Endothelial cell (in vitro differentiated cells): ENCODE data around the gene ATXN2L. TPM values are rescaled to one million over a fixed set of nuclear protein-coding genes. Genes with fewer than 3 reads are reported as not detected.

Source experiments
- DNase-seq: peaks from one replicate; pipeline ENCODE4 v3.0.0; 2021; ENCODE audit warnings: low spot score
- H3K27ac Mint-ChIP-seq: one replicate; pipeline ENCODE4 v1.8.0; 2021; ENCODE audit warnings: mixed read lengths, inconsistent platforms; ENCODE audit not compliant: unreplicated experiment
- H3K27me3 Mint-ChIP-seq: one replicate; pipeline ENCODE4 v1.8.0; 2021; ENCODE audit warnings: mild to moderate bottlenecking, moderate library complexity, mixed read lengths, inconsistent platforms; ENCODE audit not compliant: unreplicated experiment
- H3K36me3 Mint-ChIP-seq: one replicate; pipeline ENCODE4 v1.8.0; 2021; ENCODE audit warnings: mild to moderate bottlenecking, low read depth, mixed read lengths, inconsistent platforms; ENCODE audit not compliant: unreplicated experiment
- H3K4me1 Mint-ChIP-seq: one replicate; pipeline ENCODE4 v1.8.0; 2021; ENCODE audit warnings: mild to moderate bottlenecking, mixed read lengths, inconsistent platforms; ENCODE audit not compliant: unreplicated experiment
- H3K4me3 Mint-ChIP-seq: one replicate; pipeline ENCODE4 v1.8.0; 2021; ENCODE audit warnings: mild to moderate bottlenecking, mixed read lengths, inconsistent platforms; ENCODE audit not compliant: unreplicated experiment
- H3K9me3 Mint-ChIP-seq: one replicate; pipeline ENCODE4 v1.8.0; 2021; ENCODE audit warnings: mixed read lengths, inconsistent platforms; ENCODE audit not compliant: unreplicated experiment
- total RNA-seq: library from RNA; stranded (reverse); fragmentation: NEBNext Ultra II Directional; extraction: Animal tissue kit (Norgen Biotek cat#: 25700); gene quantifications from one replicate; pipeline ENCODE4 v1.2.1, GENCODE V29; 2021; ENCODE audit not compliant: unreplicated experiment
- TF ChIP-seq, protein P1 (sequence below): fragments of 200-600 bp; sonication (generic); IDR thresholded peaks from one replicate; pipeline ENCODE4 v1.5.0; 2021; ENCODE audit warnings: antibody characterized with exemption; ENCODE audit not compliant: unreplicated experiment

The ATXN2L gene
- total RNA-seq, 1 donor from 2014 or later, result 184 TPM

DNA sequence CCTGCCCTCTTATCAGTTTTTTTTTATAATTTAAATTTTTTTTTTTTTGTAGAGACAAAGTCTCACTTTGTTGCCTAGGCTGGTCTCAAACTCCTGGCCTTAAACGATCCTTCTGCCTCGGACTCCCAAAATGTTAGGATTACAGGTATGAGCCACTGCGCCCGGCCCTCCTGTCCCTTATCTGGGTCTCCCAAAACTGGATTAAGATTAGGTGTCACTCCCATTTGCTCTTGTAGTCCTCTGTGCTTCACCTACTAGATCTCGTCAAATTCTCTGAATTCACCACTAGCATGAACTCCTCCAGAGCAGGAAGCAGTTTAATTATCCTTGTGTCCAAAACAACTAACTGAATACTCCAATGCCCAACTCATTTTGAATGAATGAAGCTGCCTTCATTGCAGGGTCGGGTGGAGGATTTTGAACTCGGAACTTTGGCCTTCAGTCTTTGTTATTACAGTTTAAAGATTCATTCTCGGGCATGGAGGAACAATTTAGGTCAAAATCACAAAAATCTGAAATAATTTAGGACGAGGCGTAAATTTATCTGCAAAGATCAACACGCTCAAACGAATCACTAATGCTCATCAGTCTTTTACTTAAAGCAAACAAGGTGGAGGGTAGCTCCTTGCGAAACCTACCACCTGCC, 802 bp upstream of the ATXN2L start:
- H3K4me1 Mint-ChIP-seq, result peaks cover 10% of the 10 kb centered on the region
- H3K27me3 Mint-ChIP-seq, result peaks cover 14% of the 10 kb centered on the region
- H3K4me3 Mint-ChIP-seq, result peak overlapping the region; percentile 95
- TF ChIP-seq, protein P1, sequence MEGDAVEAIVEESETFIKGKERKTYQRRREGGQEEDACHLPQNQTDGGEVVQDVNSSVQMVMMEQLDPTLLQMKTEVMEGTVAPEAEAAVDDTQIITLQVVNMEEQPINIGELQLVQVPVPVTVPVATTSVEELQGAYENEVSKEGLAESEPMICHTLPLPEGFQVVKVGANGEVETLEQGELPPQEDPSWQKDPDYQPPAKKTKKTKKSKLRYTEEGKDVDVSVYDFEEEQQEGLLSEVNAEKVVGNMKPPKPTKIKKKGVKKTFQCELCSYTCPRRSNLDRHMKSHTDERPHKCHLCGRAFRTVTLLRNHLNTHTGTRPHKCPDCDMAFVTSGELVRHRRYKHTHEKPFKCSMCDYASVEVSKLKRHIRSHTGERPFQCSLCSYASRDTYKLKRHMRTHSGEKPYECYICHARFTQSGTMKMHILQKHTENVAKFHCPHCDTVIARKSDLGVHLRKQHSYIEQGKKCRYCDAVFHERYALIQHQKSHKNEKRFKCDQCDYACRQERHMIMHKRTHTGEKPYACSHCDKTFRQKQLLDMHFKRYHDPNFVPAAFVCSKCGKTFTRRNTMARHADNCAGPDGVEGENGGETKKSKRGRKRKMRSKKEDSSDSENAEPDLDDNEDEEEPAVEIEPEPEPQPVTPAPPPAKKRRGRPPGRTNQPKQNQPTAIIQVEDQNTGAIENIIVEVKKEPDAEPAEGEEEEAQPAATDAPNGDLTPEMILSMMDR, result no peak
- H3K27ac Mint-ChIP-seq, result peak overlapping the region; percentile 90
- H3K9me3 Mint-ChIP-seq, result no peaks in the 10 kb centered on the region
- H3K36me3 Mint-ChIP-seq, result peaks cover 21% of the 10 kb centered on the region
- DNase-seq, result no peak

DNA sequence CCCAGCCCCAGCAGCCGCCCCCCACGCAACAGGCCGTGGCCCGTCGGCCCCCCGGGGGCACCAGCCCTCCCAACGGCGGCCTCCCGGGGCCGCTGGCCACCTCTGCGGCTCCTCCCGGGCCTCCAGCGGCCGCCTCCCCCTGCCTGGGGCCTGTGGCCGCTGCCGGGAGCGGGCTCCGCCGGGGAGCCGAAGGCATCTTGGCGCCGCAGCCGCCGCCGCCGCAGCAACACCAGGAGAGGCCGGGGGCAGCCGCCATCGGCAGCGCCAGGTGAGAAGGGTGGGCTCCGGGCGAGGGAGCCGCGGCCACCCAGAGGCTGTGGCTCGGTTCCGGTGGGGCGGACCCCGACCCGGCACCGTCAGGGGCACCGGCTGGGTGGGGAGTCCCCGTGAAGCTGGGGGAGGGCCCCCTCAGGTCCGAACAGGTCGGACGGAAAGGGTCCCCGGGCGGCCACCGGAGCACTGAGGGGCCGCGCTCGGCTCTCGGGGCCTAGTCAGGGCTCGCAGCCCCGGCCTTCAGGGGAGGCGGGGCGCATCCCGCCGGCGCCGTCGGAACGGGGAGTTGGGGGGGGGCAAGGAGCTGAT, 583 bp downstream of the ATXN2L start:
- H3K4me3 Mint-ChIP-seq, result peak overlapping the region; percentile 98
- no peak overlapping the region for H3K27ac Mint-ChIP-seq
- TF ChIP-seq, protein P1, result no peak
- peaks cover 10% of the 10 kb centered on the region for H3K4me1 Mint-ChIP-seq
- H3K36me3 Mint-ChIP-seq, result peaks cover 29% of the 10 kb centered on the region
- H3K27me3 Mint-ChIP-seq, result peaks cover 14% of the 10 kb centered on the region
- peak; percentile 42 for DNase-seq
- H3K9me3 Mint-ChIP-seq, result no peaks in the 10 kb centered on the region

DNA sequence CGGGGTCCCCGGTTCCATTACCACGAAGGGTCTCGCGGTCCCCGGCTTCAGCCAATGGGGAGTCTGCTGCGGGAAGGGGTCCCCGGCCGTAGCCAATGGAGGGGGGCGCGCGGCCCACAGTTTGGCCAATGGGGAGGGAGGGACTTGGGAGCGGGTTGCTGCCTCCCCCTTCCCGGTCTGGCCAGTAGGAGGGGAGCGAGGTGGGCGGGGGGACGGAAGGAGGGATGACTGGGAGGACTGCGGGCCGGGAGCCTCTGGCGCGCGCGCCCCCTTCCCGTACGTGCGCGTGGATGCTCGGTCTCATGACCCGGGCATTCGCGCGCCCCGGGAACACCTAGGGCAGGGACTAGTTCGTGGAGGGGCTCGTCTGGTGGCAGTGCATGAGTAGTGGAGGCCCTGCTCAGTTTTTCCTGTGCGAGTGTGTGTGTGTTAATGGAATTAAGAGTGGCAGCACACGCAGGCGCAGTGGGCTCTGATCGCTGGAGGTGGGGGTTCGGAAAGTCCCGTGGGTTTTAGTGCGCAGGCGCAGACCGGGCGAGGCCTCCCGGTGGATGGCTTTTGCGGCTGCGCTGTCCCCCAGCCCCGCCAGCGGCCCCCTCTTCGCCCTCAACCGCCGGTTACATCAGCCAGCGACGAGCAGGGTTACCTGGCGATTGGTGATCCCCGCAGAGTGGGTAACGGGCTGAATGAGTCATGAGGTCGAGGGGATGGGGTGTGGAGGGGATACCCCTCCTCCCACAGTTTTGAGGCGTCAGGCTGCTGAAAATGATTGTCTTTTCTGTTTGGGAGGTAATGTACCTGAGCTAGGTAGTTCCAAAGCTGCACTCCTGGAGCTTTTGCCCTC, 1.3 kb downstream of the ATXN2L start:
- Mint-ChIP-seq H3K27me3 (peaks cover 14% of the 10 kb centered on the region), H3K4me3 (peak overlapping the region; percentile 98), H3K4me1 (peaks cover 10% of the 10 kb centered on the region), H3K27ac (peak overlapping the region; percentile 92), H3K36me3 (peaks cover 32% of the 10 kb centered on the region), H3K9me3 (no peaks in the 10 kb centered on the region)
- TF ChIP-seq, protein P1, result no peak
- peak; percentile 97 for DNase-seq

DNA sequence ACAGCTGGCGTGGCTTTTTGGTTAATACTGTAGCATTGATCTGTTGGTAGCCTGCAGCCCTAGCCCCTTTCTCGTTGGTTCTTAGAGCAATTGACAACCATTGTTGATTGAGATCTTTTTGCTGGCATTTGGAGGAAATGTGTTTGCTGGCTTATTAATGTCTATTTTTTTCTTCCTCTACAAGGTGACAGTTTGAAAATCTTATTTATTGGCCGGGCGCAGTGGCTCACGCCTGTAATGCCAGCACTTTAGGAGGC, 1.8 kb downstream of the ATXN2L start:
- H3K36me3 Mint-ChIP-seq, result peaks cover 37% of the 10 kb centered on the region
- TF ChIP-seq, protein P1, result no peak
- H3K4me1 Mint-ChIP-seq, result peaks cover 10% of the 10 kb centered on the region
- peak overlapping the region; percentile 86 for H3K27ac Mint-ChIP-seq
- peaks cover 14% of the 10 kb centered on the region for H3K27me3 Mint-ChIP-seq
- no peak for DNase-seq
- H3K4me3 Mint-ChIP-seq, result peak overlapping the region; percentile 98
- H3K9me3 Mint-ChIP-seq, result no peaks in the 10 kb centered on the region

DNA sequence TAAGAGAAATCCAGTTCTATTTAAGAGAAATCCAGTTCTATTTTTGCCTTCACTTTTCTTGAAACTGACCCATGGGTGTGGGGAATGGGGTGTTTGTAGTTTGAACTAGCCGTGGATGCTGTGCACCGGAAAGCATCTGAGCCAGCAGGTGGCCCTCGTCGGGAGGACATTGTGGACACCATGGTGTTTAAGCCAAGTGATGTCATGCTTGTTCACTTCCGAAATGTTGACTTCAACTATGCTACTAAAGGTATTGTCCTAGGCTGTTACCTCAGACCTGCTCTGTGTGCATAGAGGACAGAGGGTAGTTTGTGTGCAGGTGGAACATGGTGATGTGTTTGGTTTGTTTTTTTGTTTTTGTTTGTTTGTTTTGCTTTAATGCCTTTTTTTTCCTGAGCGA, 3.3 kb downstream of the ATXN2L start:
- Mint-ChIP-seq H3K9me3 (no peaks in the 10 kb centered on the region), H3K27me3 (peaks cover 11% of the 10 kb centered on the region), H3K4me3 (peak overlapping the region; percentile 11), H3K27ac (no peak overlapping the region), H3K4me1 (peaks cover 10% of the 10 kb centered on the region), H3K36me3 (peaks cover 48% of the 10 kb centered on the region)
- TF ChIP-seq, protein P1, result no peak
- DNase-seq, result no peak
